Activated naive CD4-positive, alpha-beta T cell treated with anti-CD3 and anti-CD28 coated beads, Interleukin-2, amount 10 ng/mL, durations not matched to agents 7 days and 5 days (primary cell): ENCODE results near the gene EPSTI1.
A peak's percentile ranks its signal among the peaks of the same experiment; 100 is the strongest.
"Not testable (repeated sequence)": the region's sequence is repeated elsewhere in the genome, so short reads cannot be mapped to it uniquely, and the experiment has no call there.

ENCODE experiments used
- CTCF ChIA-PET: fragments of 350-600 bp; sonication (Branson Sonifier 250); formaldehyde crosslinking; loops from one replicate; lab custom pipeline; 2021; ENCODE audit warnings: antibody characterized with exemption; lab: Charles Lee
- DNase-seq: peaks from one replicate; pipeline ENCODE4 v3.0.0-alpha.2; 2020
- H3K27ac Mint-ChIP-seq: one replicate; pipeline ENCODE4 v1.8.0; 2021; ENCODE audit warnings: mild to moderate bottlenecking, moderate library complexity, mixed read lengths
- H3K27me3 Mint-ChIP-seq: one replicate; pipeline ENCODE4 v1.8.0; 2021; ENCODE audit warnings: mild to moderate bottlenecking, mixed read lengths
- H3K36me3 Mint-ChIP-seq: one replicate; pipeline ENCODE4 v1.8.0; 2021; ENCODE audit warnings: mixed read lengths
- H3K4me1 Mint-ChIP-seq: one replicate; pipeline ENCODE4 v1.8.0; 2021; ENCODE audit warnings: mixed read lengths
- H3K4me3 Mint-ChIP-seq: one replicate; pipeline ENCODE4 v1.8.0; 2021; ENCODE audit warnings: mild to moderate bottlenecking, moderate library complexity, mixed read lengths
- H3K9me3 Mint-ChIP-seq: one replicate; pipeline ENCODE4 v1.8.0; 2021; ENCODE audit warnings: mixed read lengths

The EPSTI1 gene, protein sequence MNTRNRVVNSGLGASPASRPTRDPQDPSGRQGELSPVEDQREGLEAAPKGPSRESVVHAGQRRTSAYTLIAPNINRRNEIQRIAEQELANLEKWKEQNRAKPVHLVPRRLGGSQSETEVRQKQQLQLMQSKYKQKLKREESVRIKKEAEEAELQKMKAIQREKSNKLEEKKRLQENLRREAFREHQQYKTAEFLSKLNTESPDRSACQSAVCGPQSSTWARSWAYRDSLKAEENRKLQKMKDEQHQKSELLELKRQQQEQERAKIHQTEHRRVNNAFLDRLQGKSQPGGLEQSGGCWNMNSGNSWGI

GRCh38 chr13:42991898-42992763, at the start of gene EPSTI1:
Gene EPSTI1, minus strand, starts transcription at chr13:42992241. Its CDS starts 76 bp downstream, at chr13:42992165.
- DNase-seq = peak; percentile 87
- Mint-ChIP-seq H3K4me1 (peaks cover 69% of the 10 kb centered on the region), H3K36me3 (peaks cover 21% of the 10 kb centered on the region), H3K9me3 (no peaks in the 10 kb centered on the region), H3K27me3 (no peaks in the 10 kb centered on the region), H3K27ac (peak within 1 kb of the TSS; percentile 100), H3K4me3 (peak within 1 kb of the TSS; percentile 90)
- CTCF ChIA-PET = interaction anchor here (0.9 to 2.4 kb wide), 4 partner anchors 20 to 89 kb away, joined by 4 to 7 read pairs (median 6); partner anchors contain the start of gene DNAJC15

GRCh38 chr13:43041369-43041921, 49.4 kb upstream of the EPSTI1 start:
- no peaks in the 10 kb centered on the region for H3K9me3 Mint-ChIP-seq
- H3K27me3 Mint-ChIP-seq = no peaks in the 10 kb centered on the region
- DNase-seq = no peak
- H3K27ac Mint-ChIP-seq = no peak overlapping the region
- H3K4me1 Mint-ChIP-seq = peaks cover 20% of the 10 kb centered on the region
- peaks cover 31% of the 10 kb centered on the region for H3K36me3 Mint-ChIP-seq
- no peak overlapping the region for H3K4me3 Mint-ChIP-seq
- CTCF ChIA-PET = no interaction called here

- not testable (repeated sequence) for H3K9me3 Mint-ChIP-seq, H3K27ac Mint-ChIP-seq
- peaks cover 19% of the 10 kb centered on the region for H3K4me1 Mint-ChIP-seq
Observed at GRCh38 chr13:43040581-43041368, 48.7 kb upstream of the EPSTI1 start.

GRCh38 chr13:43039966-43040365, 47.9 kb upstream of the EPSTI1 start:
- no peak for DNase-seq
- Mint-ChIP-seq H3K27ac (no peak overlapping the region), H3K4me3 (no peak overlapping the region), H3K4me1 (peaks cover 12% of the 10 kb centered on the region), H3K9me3 (no peaks in the 10 kb centered on the region), H3K36me3 (peaks cover 33% of the 10 kb centered on the region), H3K27me3 (no peaks in the 10 kb centered on the region)
- CTCF ChIA-PET = interaction anchor here (1.1 kb wide), 1 partner anchor 69 kb away, joined by 3 read pairs; no protein-coding TSS in a partner anchor

More at GRCh38 chr13:43040581-43041368, 48.7 kb upstream of the EPSTI1 start:
- not testable (repeated sequence) for DNase-seq, H3K4me3 Mint-ChIP-seq, H3K27me3 Mint-ChIP-seq
- CTCF ChIA-PET = interaction anchor here (1.1 kb wide), 1 partner anchor 70 kb away, joined by 3 read pairs; no protein-coding TSS in a partner anchor
- H3K36me3 Mint-ChIP-seq = peaks cover 31% of the 10 kb centered on the region

DNA sequence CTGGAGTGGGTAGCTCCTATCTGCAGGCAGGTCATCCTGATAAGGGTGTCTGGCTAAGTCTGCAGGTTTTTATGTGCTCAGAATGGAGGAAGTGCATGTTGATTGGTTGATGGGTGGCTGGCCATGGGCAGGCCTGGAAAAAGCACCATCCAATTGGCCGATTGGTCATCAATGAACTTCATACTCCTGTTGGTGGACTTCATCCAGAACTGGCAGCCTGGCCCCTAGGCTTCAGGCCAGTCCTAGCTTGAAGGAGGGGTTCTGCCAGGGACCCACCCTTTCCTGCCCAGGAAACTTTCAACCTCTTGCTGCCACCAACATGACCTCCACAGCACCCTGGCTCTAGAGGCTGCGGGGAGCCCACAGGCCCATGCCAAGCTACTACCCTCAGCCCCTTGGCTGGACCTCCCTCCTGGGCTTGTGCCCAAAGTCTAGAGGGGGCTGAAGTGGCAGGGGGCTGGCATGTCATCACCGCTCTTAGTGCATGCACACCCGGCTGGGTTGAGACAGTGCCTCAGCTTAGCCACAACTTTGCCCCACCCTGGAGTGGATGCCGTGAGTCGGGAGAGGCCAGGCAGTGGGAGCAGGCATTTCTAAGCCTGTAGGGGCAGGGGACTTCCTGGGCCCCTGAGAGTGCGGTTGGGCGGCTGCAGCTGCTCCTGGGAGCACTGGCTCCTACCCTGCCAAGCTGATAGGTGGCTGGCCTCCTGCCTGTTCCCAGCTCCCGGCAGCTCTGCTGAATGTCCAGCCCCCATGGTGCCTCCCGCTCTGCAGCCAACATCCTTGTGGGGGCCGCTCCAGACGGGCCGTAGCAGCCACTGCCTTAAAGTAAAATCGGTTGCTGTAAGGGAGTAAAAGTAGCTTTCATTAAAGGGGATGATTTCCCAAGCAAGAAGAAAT, 44.6 kb upstream of the EPSTI1 start:
- DNase-seq = no peak
- no peak overlapping the region for H3K27ac Mint-ChIP-seq
- no peaks in the 10 kb centered on the region for H3K9me3 Mint-ChIP-seq
- H3K27me3 Mint-ChIP-seq = no peaks in the 10 kb centered on the region
- H3K36me3 Mint-ChIP-seq = peaks cover 42% of the 10 kb centered on the region
- CTCF ChIA-PET = interaction anchor here (1.2 to 1.5 kb wide), 2 partner anchors 8 to 11 kb away, joined by 3 to 4 read pairs; no protein-coding TSS in a partner anchor
- H3K4me3 Mint-ChIP-seq = no peak overlapping the region
- H3K4me1 Mint-ChIP-seq = peaks cover 7% of the 10 kb centered on the region

DNA sequence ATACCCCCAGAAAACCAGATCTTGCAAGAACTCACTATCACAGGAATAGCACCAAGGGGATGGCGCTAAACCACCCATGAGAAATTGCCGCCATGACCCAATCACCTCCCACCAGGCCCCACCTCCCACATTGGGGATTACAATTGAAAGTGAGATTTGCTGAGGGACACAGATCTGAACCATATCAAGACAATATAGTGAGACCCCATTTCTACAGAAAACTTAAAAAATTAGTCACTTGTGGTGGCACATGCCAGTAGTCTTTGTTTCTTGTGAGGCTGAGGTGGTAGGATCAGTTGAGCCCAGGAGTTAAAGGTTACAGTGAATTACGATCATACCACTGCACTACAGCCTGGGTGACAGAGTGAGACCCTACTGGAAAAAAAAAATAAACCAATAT, 41.0 kb upstream of the EPSTI1 start:
- no peak for DNase-seq
- Mint-ChIP-seq H3K36me3 (peaks cover 45% of the 10 kb centered on the region), H3K4me3 (no peak overlapping the region), H3K27ac (no peak overlapping the region), H3K4me1 (peaks cover 9% of the 10 kb centered on the region), H3K9me3 (no peaks in the 10 kb centered on the region), H3K27me3 (no peaks in the 10 kb centered on the region)
- CTCF ChIA-PET = no interaction called here

GRCh38 chr13:43031881-43032280, 39.8 kb upstream of the EPSTI1 start:
- no peaks in the 10 kb centered on the region for H3K27me3 Mint-ChIP-seq
- CTCF ChIA-PET = interaction anchor here (1.0 kb wide), 1 partner anchor 1363 kb away, joined by 3 read pairs; no protein-coding TSS in a partner anchor
- H3K27ac Mint-ChIP-seq = no peak overlapping the region
- no peak overlapping the region for H3K4me3 Mint-ChIP-seq
- no peaks in the 10 kb centered on the region for H3K9me3 Mint-ChIP-seq
- peaks cover 11% of the 10 kb centered on the region for H3K4me1 Mint-ChIP-seq
- H3K36me3 Mint-ChIP-seq = peaks cover 45% of the 10 kb centered on the region
- DNase-seq = no peak

DNA sequence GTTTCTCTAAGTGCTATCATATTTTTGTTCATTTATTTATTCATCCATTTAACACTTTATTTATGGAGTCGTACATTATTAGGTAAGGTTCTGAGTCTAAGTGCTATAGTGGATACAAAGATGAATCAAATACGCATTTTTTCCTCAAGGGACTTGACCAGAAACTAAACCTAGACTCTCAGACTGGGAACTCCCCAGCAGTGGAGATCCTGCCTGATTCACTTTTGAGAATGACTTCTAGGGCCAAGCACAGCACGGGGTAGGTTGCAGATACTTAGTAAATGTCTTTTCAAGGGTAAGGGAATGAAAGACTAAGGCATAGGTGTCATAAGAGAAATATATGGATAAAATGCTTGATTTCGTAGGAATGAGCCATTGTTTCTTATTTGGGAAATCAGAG, 38.5 kb upstream of the EPSTI1 start:
- peaks cover 42% of the 10 kb centered on the region for H3K36me3 Mint-ChIP-seq
- H3K9me3 Mint-ChIP-seq = no peaks in the 10 kb centered on the region
- no peak overlapping the region for H3K27ac Mint-ChIP-seq
- H3K27me3 Mint-ChIP-seq = no peaks in the 10 kb centered on the region
- peaks cover 14% of the 10 kb centered on the region for H3K4me1 Mint-ChIP-seq
- CTCF ChIA-PET = interaction anchor here (0.7 kb wide), 1 partner anchor 18 kb away, joined by 3 read pairs; no protein-coding TSS in a partner anchor
- no peak overlapping the region for H3K4me3 Mint-ChIP-seq
- DNase-seq = no peak

GRCh38 chr13:43026262-43026661, 34.2 kb upstream of the EPSTI1 start:
- CTCF ChIA-PET = no interaction called here
- H3K36me3 Mint-ChIP-seq = peaks cover 21% of the 10 kb centered on the region
- no peak overlapping the region for H3K4me3 Mint-ChIP-seq
- H3K9me3 Mint-ChIP-seq = no peaks in the 10 kb centered on the region
- peaks cover 30% of the 10 kb centered on the region for H3K4me1 Mint-ChIP-seq
- DNase-seq = no peak
- H3K27me3 Mint-ChIP-seq = peaks cover 6% of the 10 kb centered on the region
- H3K27ac Mint-ChIP-seq = no peak overlapping the region

- CTCF ChIA-PET = interaction anchor here (0.7 to 2.5 kb wide), 9 partner anchors 9 to 54 kb away, joined by 3 to 7 read pairs (median 4); partner anchors contain the start of gene EPSTI1
- peaks cover 6% of the 10 kb centered on the region for H3K27me3 Mint-ChIP-seq
- peak within 1 kb of the TSS; percentile 92 for H3K27ac Mint-ChIP-seq
- peaks cover 11% of the 10 kb centered on the region for H3K36me3 Mint-ChIP-seq
- peaks cover 30% of the 10 kb centered on the region for H3K4me1 Mint-ChIP-seq
- H3K9me3 Mint-ChIP-seq = no peaks in the 10 kb centered on the region
- H3K4me3 Mint-ChIP-seq = peak within 1 kb of the TSS; percentile 86
- peak; percentile 91 for DNase-seq
Observed at GRCh38 chr13:43023289-43023963, 31.4 kb upstream of the EPSTI1 start, which contains the start of gene DNAJC15. Gene DNAJC15, plus strand, starts transcription at chr13:43023586. Its CDS starts 41 bp downstream, at chr13:43023627.

GRCh38 chr13:43022934-43023288, 30.9 kb upstream of the EPSTI1 start:
- Mint-ChIP-seq H3K27me3 (peaks cover 6% of the 10 kb centered on the region), H3K9me3 (no peaks in the 10 kb centered on the region), H3K36me3 (peaks cover 6% of the 10 kb centered on the region), H3K27ac (peak overlapping the region; percentile 92), H3K4me1 (peaks cover 26% of the 10 kb centered on the region), H3K4me3 (peak overlapping the region; percentile 86)
- no peak for DNase-seq
- CTCF ChIA-PET = interaction anchor here (0.7 to 2.5 kb wide), 7 partner anchors 9 to 53 kb away, joined by 3 to 7 read pairs (median 5); partner anchors contain the start of gene EPSTI1
